ENCODE data around the gene CDK6.

GRCh38 chr7:92758796-92759431, 77.5 kb downstream of the CDK6 start:
- TF ChIP-seq CTCF (IDR thresholded peaks at IDR 0.05) = no peak
- no peak for TF ChIP-seq POLR2A (IDR thresholded peaks at IDR 0.05)
- no peak for TF ChIP-seq POLR2AphosphoS5 (IDR thresholded peaks at IDR 0.05)
